ENCODE results near the gene RGS3.

- TF ChIP-seq CTCF (IDR thresholded peaks at IDR 0.05 in 2 of 3, conservative IDR thresholded peaks at IDR 0.05 in 1 of 3; ENCODE audit: borderline replicate concordance in 1 of 3, insufficient read depth in 1 of 3, low read depth in 2 of 3, low read length in 2 of 3): no peak
- TF ChIP-seq POLR2AphosphoS5 (IDR thresholded peaks at IDR 0.05; ENCODE audit: low read depth, low read length): no peak
- no peak for TF ChIP-seq TCF7L2 (IDR thresholded peaks at IDR 0.05; ENCODE audit: borderline replicate concordance, extremely low read depth, insufficient read depth, insufficient read length)
- TF ChIP-seq EZH2 (IDR thresholded peaks at IDR 0.05): no peak
These were observed 130.3 kb downstream of the RGS3 start for GRCh38 chr9:113593682-113594281.
